Measurements from ENCODE around the gene HCAR2. TPM values are rescaled to one million over a fixed set of nuclear protein-coding genes. Genes with fewer than 3 reads are reported as not detected.

Gene HCAR2
- total RNA-seq, 2 donors from 2014 or later = not detected

- Histone ChIP-seq H3K36me3 (ENCODE audit: control insufficient read depth, insufficient read depth, low read length) (no peaks in the 10 kb centered on the region), H3K27me3 (ENCODE audit: control insufficient read depth, insufficient read depth, low read length, poor library complexity, severe bottlenecking) (no peaks in the 10 kb centered on the region), H3K9ac (ENCODE audit: extremely low read depth, low read length, poor library complexity, severe bottlenecking) (no peak overlapping the region), H3K9me3 (ENCODE audit: control insufficient read depth, low read length) (no peaks in the 10 kb centered on the region), H3K4me3 (ENCODE audit: low read length) (no peak overlapping the region), H3K4me1 (ENCODE audit: control insufficient read depth, insufficient read depth, low read length) (no peaks in the 10 kb centered on the region), H3K27ac (ENCODE audit: low read depth, low read length) (no peak overlapping the region)
- Mint-ChIP-seq H3K36me3 (ENCODE audit: low read depth) (no peaks in the 10 kb centered on the region), H3K4me3 (no peak overlapping the region), H3K9me3 (no peaks in the 10 kb centered on the region), H3K4me1 (no peaks in the 10 kb centered on the region), H3K27ac (no peak overlapping the region), H3K27me3 (ENCODE audit: insufficient read depth) (no peaks in the 10 kb centered on the region)
- DNase-seq = no peak
- 100% methylated on average over 2 of the region's 3 CpGs; no CpG with 5 or more reads in 1 of the 2 experiments for WGBS, 2 experiments (ENCODE audit: insufficient coverage in 1 of 2, insufficient read length in 1 of 2)
- TF ChIP-seq, protein P1, sequence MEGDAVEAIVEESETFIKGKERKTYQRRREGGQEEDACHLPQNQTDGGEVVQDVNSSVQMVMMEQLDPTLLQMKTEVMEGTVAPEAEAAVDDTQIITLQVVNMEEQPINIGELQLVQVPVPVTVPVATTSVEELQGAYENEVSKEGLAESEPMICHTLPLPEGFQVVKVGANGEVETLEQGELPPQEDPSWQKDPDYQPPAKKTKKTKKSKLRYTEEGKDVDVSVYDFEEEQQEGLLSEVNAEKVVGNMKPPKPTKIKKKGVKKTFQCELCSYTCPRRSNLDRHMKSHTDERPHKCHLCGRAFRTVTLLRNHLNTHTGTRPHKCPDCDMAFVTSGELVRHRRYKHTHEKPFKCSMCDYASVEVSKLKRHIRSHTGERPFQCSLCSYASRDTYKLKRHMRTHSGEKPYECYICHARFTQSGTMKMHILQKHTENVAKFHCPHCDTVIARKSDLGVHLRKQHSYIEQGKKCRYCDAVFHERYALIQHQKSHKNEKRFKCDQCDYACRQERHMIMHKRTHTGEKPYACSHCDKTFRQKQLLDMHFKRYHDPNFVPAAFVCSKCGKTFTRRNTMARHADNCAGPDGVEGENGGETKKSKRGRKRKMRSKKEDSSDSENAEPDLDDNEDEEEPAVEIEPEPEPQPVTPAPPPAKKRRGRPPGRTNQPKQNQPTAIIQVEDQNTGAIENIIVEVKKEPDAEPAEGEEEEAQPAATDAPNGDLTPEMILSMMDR (conservative IDR thresholded peaks at IDR 0.05) = no peak
These were observed 41.2 kb downstream of the HCAR2 start for GRCh38 chr12:122661938-122662337.

DNA sequence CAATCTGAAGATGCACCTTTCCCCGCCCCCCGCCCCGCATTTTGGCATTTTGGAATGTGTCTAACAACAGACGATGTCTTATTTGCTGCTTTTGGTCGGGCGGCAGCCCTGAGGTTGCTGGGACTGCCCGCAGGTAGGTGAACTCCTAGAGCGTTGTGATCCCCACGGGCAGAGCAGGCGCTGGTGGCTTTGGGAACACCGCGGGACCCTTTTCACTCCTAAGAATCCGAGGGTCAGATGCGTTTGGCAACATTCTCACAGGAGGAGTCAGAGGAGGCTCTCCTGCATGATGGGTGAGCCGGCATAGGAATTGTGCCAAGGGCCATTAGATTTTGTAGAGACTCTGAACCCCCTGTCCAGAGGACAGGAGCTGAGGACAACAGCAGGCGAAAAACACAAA lies 41.9 kb downstream of the HCAR2 start:
- WGBS, 2 experiments (ENCODE audit: insufficient coverage in 1 of 2, insufficient read length in 1 of 2) = 87 to 96% methylated on average over 11 to 16 of the region's 16 CpGs
- no peak overlapping the region for H3K9ac ChIP-seq (ENCODE audit: extremely low read depth, low read length, poor library complexity, severe bottlenecking)
- DNase-seq = no peak
- H3K36me3 ChIP-seq (ENCODE audit: control insufficient read depth, insufficient read depth, low read length) = no peaks in the 10 kb centered on the region
- Mint-ChIP-seq H3K4me1 (no peaks in the 10 kb centered on the region), H3K36me3 (ENCODE audit: low read depth) (no peaks in the 10 kb centered on the region), H3K27me3 (ENCODE audit: insufficient read depth) (no peaks in the 10 kb centered on the region), H3K9me3 (no peaks in the 10 kb centered on the region), H3K4me3 (no peak overlapping the region), H3K27ac (no peak overlapping the region)
- TF ChIP-seq, protein P1 (conservative IDR thresholded peaks at IDR 0.05) = no peak
- no peak overlapping the region for H3K4me3 ChIP-seq (ENCODE audit: low read length)
- no peaks in the 10 kb centered on the region for H3K4me1 ChIP-seq (ENCODE audit: control insufficient read depth, insufficient read depth, low read length)
- no peak overlapping the region for H3K27ac ChIP-seq (ENCODE audit: low read depth, low read length)
- no peaks in the 10 kb centered on the region for H3K9me3 ChIP-seq (ENCODE audit: control insufficient read depth, low read length)
- H3K27me3 ChIP-seq (ENCODE audit: control insufficient read depth, insufficient read depth, low read length, poor library complexity, severe bottlenecking) = no peaks in the 10 kb centered on the region

DNA sequence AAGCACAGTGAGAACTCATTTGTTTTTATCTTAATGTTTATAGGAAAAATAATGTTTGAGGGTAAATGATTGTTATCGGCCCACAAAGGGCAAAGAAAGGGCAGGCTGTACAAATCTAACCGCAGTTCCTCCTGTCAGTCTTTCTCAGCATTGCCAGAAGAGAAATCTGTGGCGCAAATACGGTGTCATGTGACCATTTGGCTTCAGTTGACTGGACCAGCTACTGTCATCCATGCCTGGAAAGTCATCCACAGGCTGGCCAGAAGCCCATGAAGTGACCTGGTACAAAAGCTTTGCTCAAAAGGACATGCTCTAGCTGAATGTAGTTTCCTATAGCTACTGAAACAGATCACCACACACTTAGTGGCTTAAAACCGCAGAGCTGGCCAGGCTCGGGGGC lies 43.6 kb downstream of the HCAR2 start:
- no peaks in the 10 kb centered on the region for H3K4me1 ChIP-seq (ENCODE audit: control insufficient read depth, insufficient read depth, low read length)
- H3K27ac ChIP-seq (ENCODE audit: low read depth, low read length) = no peak overlapping the region
- H3K27me3 ChIP-seq (ENCODE audit: control insufficient read depth, insufficient read depth, low read length, poor library complexity, severe bottlenecking) = no peaks in the 10 kb centered on the region
- H3K4me3 Mint-ChIP-seq = no peak overlapping the region
- TF ChIP-seq, protein P1 (conservative IDR thresholded peaks at IDR 0.05) = no peak
- DNase-seq = no peak
- H3K9ac ChIP-seq (ENCODE audit: extremely low read depth, low read length, poor library complexity, severe bottlenecking) = no peak overlapping the region
- H3K27ac Mint-ChIP-seq = no peak overlapping the region
- H3K9me3 Mint-ChIP-seq = no peaks in the 10 kb centered on the region
- H3K36me3 ChIP-seq (ENCODE audit: control insufficient read depth, insufficient read depth, low read length) = no peaks in the 10 kb centered on the region
- H3K27me3 Mint-ChIP-seq (ENCODE audit: insufficient read depth) = no peaks in the 10 kb centered on the region
- WGBS, 2 experiments (ENCODE audit: insufficient coverage in 1 of 2, insufficient read length in 1 of 2) = 89 to 94% methylated on average over 6 of the region's 6 CpGs
- H3K4me3 ChIP-seq (ENCODE audit: low read length) = no peak overlapping the region
- no peaks in the 10 kb centered on the region for H3K9me3 ChIP-seq (ENCODE audit: control insufficient read depth, low read length)
- H3K4me1 Mint-ChIP-seq = no peaks in the 10 kb centered on the region
- H3K36me3 Mint-ChIP-seq (ENCODE audit: low read depth) = no peaks in the 10 kb centered on the region
